Keratinocyte (primary cell): ENCODE results near the gene TMEM151B. TPM values are rescaled to one million over a fixed set of nuclear protein-coding genes. Genes with fewer than 3 reads are reported as not detected.

ENCODE experiments used
- DNase-seq: peaks from one replicate; pipeline ENCODE4 v3.0.0-alpha.2; 2011; ENCODE audit warnings: low read depth, missing footprints, low spot score
- FAIRE-seq: peaks from 2 replicates; lab custom pipeline; 2011; peaks lifted over from hg19 to GRCh38; lab: Jason Lieb, UNC
- H2AFZ ChIP-seq: 2 replicates; pipeline ENCODE4 v1.6.0; 2012; ENCODE audit warnings: low read length, control low read depth, inconsistent platforms; ENCODE audit not compliant: control insufficient read depth
- H3K27ac ChIP-seq: 2 replicates; pipeline ENCODE4 v1.5.1; 2011; ENCODE audit warnings: low read length; ENCODE audit not compliant: control insufficient read depth, insufficient read depth
- H3K27me3 ChIP-seq: 3 replicates; pipeline ENCODE4 v1.6.0; 2011; ENCODE audit warnings: low read length; ENCODE audit not compliant: control insufficient read depth, insufficient read depth; ENCODE audit errors: extremely low read depth
- H3K36me3 ChIP-seq, 2 experiments: 2 replicates in 1 of 2; 3 replicates in 1 of 2; pipeline ENCODE4 v1.5.1; 2011; ENCODE audit warnings: low read length in 2 of 2, mild to moderate bottlenecking in 1 of 2; ENCODE audit not compliant: control insufficient read depth in 2 of 2, insufficient read depth in 2 of 2; ENCODE audit errors: extremely low read depth in 1 of 2
- H3K4me1 ChIP-seq: 3 replicates; pipeline ENCODE4 v1.5.1; 2011; ENCODE audit warnings: low read length; ENCODE audit not compliant: control insufficient read depth, insufficient read depth; ENCODE audit errors: extremely low read depth
- H3K4me2 ChIP-seq: 3 replicates; pipeline ENCODE4 v1.6.0; 2011; ENCODE audit warnings: low read depth, low read length; ENCODE audit not compliant: control insufficient read depth, insufficient read depth; ENCODE audit errors: extremely low read depth
- H3K4me3 ChIP-seq, 3 experiments: fragments of 200-600 bp in 1 of 3; sonication (generic) in 1 of 3; 2 replicates in 2 of 3; 3 replicates in 1 of 3; pipeline ENCODE4 v1.5.1; 2011 to 2016; ENCODE audit warnings: low read length in 3 of 3, mild to moderate bottlenecking in 3 of 3, control low read depth in 2 of 3, inconsistent platforms in 1 of 3, low read depth in 1 of 3, mixed read lengths in 1 of 3, mixed run types in 1 of 3, moderate library complexity in 1 of 3; ENCODE audit not compliant: control insufficient read depth in 2 of 3, insufficient read depth in 2 of 3; ENCODE audit errors: extremely low read depth in 1 of 3
- H3K79me2 ChIP-seq: 2 replicates; pipeline ENCODE4 v1.6.0; 2012; ENCODE audit warnings: low read length; ENCODE audit not compliant: control insufficient read depth, insufficient read depth
- H3K9ac ChIP-seq: 3 replicates; pipeline ENCODE4 v1.6.0; 2011; ENCODE audit warnings: low read length; ENCODE audit not compliant: control insufficient read depth, insufficient read depth; ENCODE audit errors: extremely low read depth
- H3K9me1 ChIP-seq: 3 replicates; pipeline ENCODE4 v1.6.0; 2011; ENCODE audit warnings: low read length; ENCODE audit not compliant: control insufficient read depth, insufficient read depth; ENCODE audit errors: extremely low read depth
- H3K9me3 ChIP-seq: 2 replicates; pipeline ENCODE4 v1.5.1; 2012; ENCODE audit warnings: low read depth, low read length; ENCODE audit not compliant: control insufficient read depth
- H4K20me1 ChIP-seq: 3 replicates; pipeline ENCODE4 v1.6.0; 2011; ENCODE audit warnings: low read length; ENCODE audit not compliant: control insufficient read depth, insufficient read depth; ENCODE audit errors: extremely low read depth
- EZH2 ChIP-seq: IDR thresholded peaks from one replicate; pipeline ENCODE4 v1.6.1; 2012; ENCODE audit warnings: inconsistent platforms, mild to moderate bottlenecking, low read length, moderate library complexity
- dilution Hi-C: fragments of 300-500 bp; cut with MboI; formaldehyde crosslinking; loops from one replicate; pipeline ENCODE4 v1.7.0; 2020; ENCODE audit warnings: low sequenced_read_pairs; ENCODE audit not compliant: extremely low pct_ligation_motif_present
- polyA plus RNA-seq, 5 experiments: library from polyadenylated mRNA; depleted of rRNA in 3 of 5; stranded (reverse) in 3 of 5; stranded (forward) in 1 of 5; unstranded in 1 of 5; fragments of >200 nt; gene quantifications; 1 replicate in 1 of 5; 2 replicates in 3 of 5; 3 replicates in 1 of 5; pipeline versions ENCODE4 v1.2.1 to v1.2.3, GENCODE V29; 2011 to 2012; ENCODE audit warnings: missing spikeins in 2 of 5, low read depth in 1 of 5, low replicate concordance in 1 of 5
- TF ChIP-seq, protein P1 (sequence below), 3 experiments: IDR thresholded peaks in 1 of 3; conservative IDR thresholded peaks in 1 of 3; optimal IDR thresholded peaks in 1 of 3; 2 replicates in 2 of 3; 3 replicates in 1 of 3; pipeline versions ENCODE3 to v1.5.1; 2011; ENCODE audit warnings: low read length in 3 of 3, mild to moderate bottlenecking in 3 of 3, moderate library complexity in 2 of 3, control low read depth in 1 of 3, inconsistent platforms in 1 of 3; ENCODE audit not compliant: insufficient read depth in 2 of 3; ENCODE audit errors: extremely low read depth in 1 of 3

The TMEM151B gene
- polyA plus RNA-seq, 1 donor (not counting 4 experiments of a cell fraction or from before 2014, with no cell fraction given): not detected

DNA sequence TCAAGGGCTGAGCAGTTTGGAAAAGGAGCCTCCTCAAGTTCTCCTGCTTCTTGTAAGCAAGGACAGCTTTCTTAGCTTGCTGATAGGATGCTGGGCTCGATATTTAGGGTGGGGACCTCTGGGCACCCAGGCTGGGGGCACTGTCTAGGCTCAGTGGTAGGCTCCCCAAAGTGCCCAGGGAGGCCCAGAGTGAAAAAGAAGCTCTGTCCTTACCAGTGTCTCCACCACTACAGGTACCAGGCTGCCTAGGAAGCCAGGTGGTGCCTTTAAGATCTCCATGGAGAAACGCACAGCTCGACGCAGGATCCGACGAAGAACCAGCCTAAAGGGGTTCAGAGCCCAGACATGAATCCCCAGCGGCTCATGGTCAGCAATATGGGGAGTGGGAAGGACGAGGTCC lies 36.5 kb downstream of the TMEM151B start:
- H3K4me3 ChIP-seq: no peak overlapping the region
- no peak overlapping the region for H2AFZ ChIP-seq
- DNase-seq (no peak), FAIRE-seq (no peak)
- H3K36me3 ChIP-seq: peaks cover 44 to 55% of the 10 kb centered on the region in 2 experiments
- H3K9ac ChIP-seq: no peak overlapping the region
- no peaks in the 10 kb centered on the region for H3K9me3 ChIP-seq
- dilution Hi-C loops: no loop called here
- H3K27ac ChIP-seq: no peak overlapping the region
- H3K4me2 ChIP-seq: no peak overlapping the region
- TF ChIP-seq, protein P1, sequence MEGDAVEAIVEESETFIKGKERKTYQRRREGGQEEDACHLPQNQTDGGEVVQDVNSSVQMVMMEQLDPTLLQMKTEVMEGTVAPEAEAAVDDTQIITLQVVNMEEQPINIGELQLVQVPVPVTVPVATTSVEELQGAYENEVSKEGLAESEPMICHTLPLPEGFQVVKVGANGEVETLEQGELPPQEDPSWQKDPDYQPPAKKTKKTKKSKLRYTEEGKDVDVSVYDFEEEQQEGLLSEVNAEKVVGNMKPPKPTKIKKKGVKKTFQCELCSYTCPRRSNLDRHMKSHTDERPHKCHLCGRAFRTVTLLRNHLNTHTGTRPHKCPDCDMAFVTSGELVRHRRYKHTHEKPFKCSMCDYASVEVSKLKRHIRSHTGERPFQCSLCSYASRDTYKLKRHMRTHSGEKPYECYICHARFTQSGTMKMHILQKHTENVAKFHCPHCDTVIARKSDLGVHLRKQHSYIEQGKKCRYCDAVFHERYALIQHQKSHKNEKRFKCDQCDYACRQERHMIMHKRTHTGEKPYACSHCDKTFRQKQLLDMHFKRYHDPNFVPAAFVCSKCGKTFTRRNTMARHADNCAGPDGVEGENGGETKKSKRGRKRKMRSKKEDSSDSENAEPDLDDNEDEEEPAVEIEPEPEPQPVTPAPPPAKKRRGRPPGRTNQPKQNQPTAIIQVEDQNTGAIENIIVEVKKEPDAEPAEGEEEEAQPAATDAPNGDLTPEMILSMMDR (optimal IDR thresholded peaks at IDR 0.05 in 1 of 3, IDR thresholded peaks at IDR 0.05 in 1 of 3, conservative IDR thresholded peaks at IDR 0.05 in 1 of 3; ENCODE audit: extremely low read depth in 1 of 3, insufficient read depth in 2 of 3, low read length in 3 of 3): no peak
- no peak for TF ChIP-seq EZH2
- H3K4me1 ChIP-seq: peaks cover 11% of the 10 kb centered on the region
- no peaks in the 10 kb centered on the region for H4K20me1 ChIP-seq
- H3K79me2 ChIP-seq: no peaks in the 10 kb centered on the region
- H3K9me1 ChIP-seq: no peaks in the 10 kb centered on the region
- no peaks in the 10 kb centered on the region for H3K27me3 ChIP-seq

DNA sequence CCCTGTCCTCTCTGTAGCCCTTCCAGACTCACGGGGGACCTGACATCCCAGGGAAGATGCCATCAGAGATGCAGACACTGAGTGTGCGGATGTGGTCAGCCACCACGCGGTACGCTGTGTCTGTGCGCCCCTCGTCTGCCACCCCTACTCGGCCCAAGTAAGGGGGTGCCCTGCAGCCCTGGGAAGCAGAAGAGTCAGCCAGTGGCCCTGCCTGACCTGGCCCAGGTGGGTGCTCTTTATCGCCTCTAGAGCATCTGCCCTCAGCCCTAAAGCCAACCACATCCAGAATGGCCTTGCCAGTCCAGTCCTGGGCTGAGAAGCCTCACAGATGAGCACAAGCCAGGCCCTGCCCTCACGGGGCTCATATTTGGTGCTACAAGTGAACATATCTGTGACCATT lies 37.0 kb downstream of the TMEM151B start:
- no peaks in the 10 kb centered on the region for H4K20me1 ChIP-seq
- TF ChIP-seq, protein P1 (optimal IDR thresholded peaks at IDR 0.05 in 1 of 3, IDR thresholded peaks at IDR 0.05 in 1 of 3, conservative IDR thresholded peaks at IDR 0.05 in 1 of 3; ENCODE audit: extremely low read depth in 1 of 3, insufficient read depth in 2 of 3, low read length in 3 of 3): no peak

More for the DNA sequence above, 37.0 kb downstream of the TMEM151B start:
- Histone ChIP-seq H3K27me3 (no peaks in the 10 kb centered on the region), H3K4me1 (peaks cover 15% of the 10 kb centered on the region), H3K4me3 (no peak overlapping the region), H2AFZ (no peak overlapping the region), H3K36me3 (peaks cover 40 to 55% of the 10 kb centered on the region in 2 experiments), H3K9me1 (no peaks in the 10 kb centered on the region), H3K79me2 (peaks cover 3% of the 10 kb centered on the region), H3K4me2 (no peak overlapping the region), H3K9me3 (no peaks in the 10 kb centered on the region), H3K9ac (no peak overlapping the region), H3K27ac (no peak overlapping the region)
- no peak for FAIRE-seq
- no peak for DNase-seq
- dilution Hi-C loops: no loop called here
